C4-2B (cell line): Measurements from ENCODE around the gene PRKCZ.

Experiments
- ZFX ChIP-seq: fragments of 450-650 bp; IDR thresholded peaks from 2 replicates; pipeline ENCODE4 v1.6.1; 2017
- TF ChIP-seq, protein P1 (sequence below): fragments of 450-650 bp; conservative IDR thresholded peaks from 2 replicates; pipeline ENCODE4 v1.5.1; 2017; ENCODE audit warnings: mild to moderate bottlenecking

DNA sequence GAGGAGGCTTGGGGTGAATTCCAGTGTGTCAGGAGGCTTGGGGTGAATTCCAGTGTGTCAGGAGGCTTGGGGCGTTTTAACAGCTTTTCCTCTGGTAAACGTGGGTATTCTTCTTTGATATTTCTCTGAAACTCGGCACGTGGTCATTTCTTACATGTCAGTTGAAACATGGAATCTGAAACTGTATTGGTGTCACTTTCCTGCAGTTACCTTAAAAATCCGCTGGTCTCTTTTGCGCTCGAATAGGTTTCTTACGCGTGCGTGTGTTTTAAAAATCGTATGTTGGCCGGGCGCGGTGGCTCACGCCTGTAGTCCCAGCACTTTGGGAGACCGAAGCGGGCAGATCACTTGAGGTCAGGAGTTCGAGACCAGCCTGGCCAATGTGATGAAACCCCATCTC lies 33.5 kb downstream of the PRKCZ start:
- TF ChIP-seq, protein P1, sequence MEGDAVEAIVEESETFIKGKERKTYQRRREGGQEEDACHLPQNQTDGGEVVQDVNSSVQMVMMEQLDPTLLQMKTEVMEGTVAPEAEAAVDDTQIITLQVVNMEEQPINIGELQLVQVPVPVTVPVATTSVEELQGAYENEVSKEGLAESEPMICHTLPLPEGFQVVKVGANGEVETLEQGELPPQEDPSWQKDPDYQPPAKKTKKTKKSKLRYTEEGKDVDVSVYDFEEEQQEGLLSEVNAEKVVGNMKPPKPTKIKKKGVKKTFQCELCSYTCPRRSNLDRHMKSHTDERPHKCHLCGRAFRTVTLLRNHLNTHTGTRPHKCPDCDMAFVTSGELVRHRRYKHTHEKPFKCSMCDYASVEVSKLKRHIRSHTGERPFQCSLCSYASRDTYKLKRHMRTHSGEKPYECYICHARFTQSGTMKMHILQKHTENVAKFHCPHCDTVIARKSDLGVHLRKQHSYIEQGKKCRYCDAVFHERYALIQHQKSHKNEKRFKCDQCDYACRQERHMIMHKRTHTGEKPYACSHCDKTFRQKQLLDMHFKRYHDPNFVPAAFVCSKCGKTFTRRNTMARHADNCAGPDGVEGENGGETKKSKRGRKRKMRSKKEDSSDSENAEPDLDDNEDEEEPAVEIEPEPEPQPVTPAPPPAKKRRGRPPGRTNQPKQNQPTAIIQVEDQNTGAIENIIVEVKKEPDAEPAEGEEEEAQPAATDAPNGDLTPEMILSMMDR = no peak
- no peak for TF ChIP-seq ZFX
